Thymus (tissue), 11 donors: ENCODE measurements around the gene SPECC1L. TPM values are rescaled to one million over a fixed set of nuclear protein-coding genes. Genes with fewer than 3 reads are reported as not detected.

ENCODE experiments used
- DNase-seq, 9 donors: peaks; one replicate each; pipeline ENCODE4 v3.0.0-alpha.2; 2013; ENCODE audit warnings: low spot score in 9 of 9, low read depth in 6 of 9, missing footprints in 1 of 9
- H3K27ac ChIP-seq, 2 donors: one replicate each; pipeline ENCODE4 v1.5.1; 2013; ENCODE audit warnings: control low read depth in 1 of 2, low read depth in 1 of 2, low read length in 1 of 2, mild to moderate bottlenecking in 1 of 2, moderate library complexity in 1 of 2
- H3K27me3 ChIP-seq, 2 donors: one replicate each; pipeline ENCODE4 v1.5.1; 2013; ENCODE audit warnings: low read length in 1 of 2; ENCODE audit not compliant: control insufficient read depth in 2 of 2, insufficient read depth in 1 of 2
- H3K36me3 ChIP-seq, 2 donors: one replicate each; pipeline ENCODE4 v1.5.1; 2013; ENCODE audit warnings: low read length in 1 of 2, mild to moderate bottlenecking in 1 of 2, moderate library complexity in 1 of 2; ENCODE audit not compliant: control insufficient read depth in 2 of 2, insufficient read depth in 2 of 2
- H3K4me1 ChIP-seq, 2 donors: one replicate each; pipeline ENCODE4 v1.5.1; 2013; ENCODE audit warnings: low read length in 2 of 2; ENCODE audit not compliant: control insufficient read depth in 2 of 2, insufficient read depth in 2 of 2
- H3K4me3 ChIP-seq, 2 donors: one replicate each; pipeline ENCODE4 v1.5.1; 2013; ENCODE audit warnings: low read length in 2 of 2, control low read depth in 1 of 2, mild to moderate bottlenecking in 1 of 2
- H3K9me3 ChIP-seq, 2 donors: one replicate each; pipeline ENCODE4 v1.5.1; 2013; ENCODE audit warnings: low read length in 1 of 2, mild to moderate bottlenecking in 1 of 2; ENCODE audit not compliant: control insufficient read depth in 2 of 2, insufficient read depth in 1 of 2
- WGBS: extraction: QIAGEN DNeasy Blood & Tissue Kit; methylation state at CpG from one replicate; pipeline ENCODE4 v1.1.7; 2013; 5-methylcytosine and 5-hydroxymethylcytosine counted together
- polyA plus RNA-seq: library from polyadenylated mRNA; stranded (reverse); fragments of 200-250 nt; gene quantifications from one replicate; pipeline ENCODE4 v1.2.3, GENCODE V29; 2013
- total RNA-seq: library from RNA; stranded (reverse); fragments of 120-200 nt; gene quantifications from one replicate; pipeline ENCODE4 v1.2.4, GENCODE V29; 2013
- donor health status: healthy.

The SPECC1L gene
- total and polyA plus RNA-seq, 2 donors: 11.6 to 20.5 TPM

- Histone ChIP-seq H3K4me1 (peaks cover 13 to 36% of the 10 kb centered on the region in 2 donors), H3K36me3 (peaks cover 13 to 15% of the 10 kb centered on the region in 2 donors), H3K4me3 (no peak overlapping the region), H3K27me3 (peaks cover 2 to 9% of the 10 kb centered on the region in 2 donors), H3K27ac (no peak overlapping the region), H3K9me3 (no peaks in the 10 kb centered on the region)
- 92% methylated on average over 11 of the region's 11 CpGs for WGBS
- peak in 1 of 9 donors; percentile 24 for DNase-seq
Observed at GRCh38 chr22:24420977-24421343, 150.3 kb downstream of the SPECC1L start.

- H3K27me3 ChIP-seq: peaks cover 2 to 11% of the 10 kb centered on the region in 2 donors
- peak in 2 of 9 donors; percentile 61 to 80 for DNase-seq
- H3K27ac ChIP-seq: no peak overlapping the region
Observed at GRCh38 chr22:24421428-24421931, 150.8 kb downstream of the SPECC1L start.

GRCh38 chr22:24422102-24422665, 151.6 kb downstream of the SPECC1L start:
- Histone ChIP-seq H3K27me3 (peaks cover 2 to 11% of the 10 kb centered on the region in 2 donors), H3K27ac (no peak overlapping the region), H3K36me3 (peaks cover 7 to 12% of the 10 kb centered on the region in 2 donors), H3K9me3 (peaks cover 0 to 4% of the 10 kb centered on the region in 2 donors), H3K4me3 (no peak overlapping the region), H3K4me1 (peaks cover 24 to 48% of the 10 kb centered on the region in 2 donors)
- peak in 1 of 9 donors; percentile 5 for DNase-seq
- 94% methylated on average over 5 of the region's 5 CpGs for WGBS

More at GRCh38 chr22:24421428-24421931, 150.8 kb downstream of the SPECC1L start:
- Histone ChIP-seq H3K36me3 (peaks cover 10% of the 10 kb centered on the region in 2 donors), H3K4me3 (no peak overlapping the region), H3K4me1 (peaks cover 19 to 41% of the 10 kb centered on the region in 2 donors), H3K9me3 (no peaks in the 10 kb centered on the region)
- 57% methylated on average over 9 of the region's 9 CpGs for WGBS

GRCh38 chr22:24423519-24424000, 152.9 kb downstream of the SPECC1L start:
- 2% methylated on average over 56 of the region's 56 CpGs for WGBS
- H3K27ac ChIP-seq: no peak overlapping the region
- H3K4me1 ChIP-seq: peaks cover 24 to 61% of the 10 kb centered on the region in 2 donors
- peaks cover 0 to 4% of the 10 kb centered on the region in 2 donors for H3K9me3 ChIP-seq
- H3K36me3 ChIP-seq: peaks cover 0 to 5% of the 10 kb centered on the region in 2 donors
- peaks cover 2 to 11% of the 10 kb centered on the region in 2 donors for H3K27me3 ChIP-seq
- peak overlapping the region; percentile 75 to 87 for H3K4me3 ChIP-seq
- DNase-seq: peak in 2 of 9 donors; percentile 64 to 70

- peak in 1 of 9 donors; percentile 75 for DNase-seq
- Histone ChIP-seq H3K27me3 (peaks cover 2 to 11% of the 10 kb centered on the region in 2 donors), H3K4me3 (peak overlapping the region; percentile 75 to 87), H3K27ac (peak overlapping the region; percentile 53 to 75), H3K9me3 (peaks cover 0 to 4% of the 10 kb centered on the region in 2 donors), H3K4me1 (peaks cover 29 to 68% of the 10 kb centered on the region in 2 donors), H3K36me3 (peaks cover under 1 to 5% of the 10 kb centered on the region in 2 donors)
- WGBS: 19% methylated on average over 105 of the region's 105 CpGs
Observed at GRCh38 chr22:24424001-24424900, 153.6 kb downstream of the SPECC1L start.

GRCh38 chr22:24424901-24425775, 154.5 kb downstream of the SPECC1L start:
- Histone ChIP-seq H3K4me3 (peak overlapping the region; percentile 75 to 87), H3K36me3 (peaks cover 6 to 14% of the 10 kb centered on the region in 2 donors), H3K27me3 (peaks cover 2 to 11% of the 10 kb centered on the region in 2 donors), H3K9me3 (peaks cover 0 to 4% of the 10 kb centered on the region in 2 donors), H3K27ac (peak overlapping the region; percentile 31 to 75), H3K4me1 (peaks cover 38 to 77% of the 10 kb centered on the region in 2 donors)
- 95% methylated on average over 32 of the region's 32 CpGs for WGBS
- DNase-seq: peak in 1 of 9 donors; percentile 23

GRCh38 chr22:24426436-24426835, 155.8 kb downstream of the SPECC1L start:
- Histone ChIP-seq H3K4me1 (peaks cover 49 to 86% of the 10 kb centered on the region in 2 donors), H3K27me3 (peaks cover 2 to 11% of the 10 kb centered on the region in 2 donors), H3K4me3 (peak overlapping the region; percentile 75 to 87), H3K36me3 (peaks cover 6 to 15% of the 10 kb centered on the region in 2 donors), H3K27ac (peak overlapping the region; percentile 98 to 99), H3K9me3 (peaks cover 0 to 4% of the 10 kb centered on the region in 2 donors)
- WGBS: 59% methylated on average over 4 of the region's 4 CpGs
- peak in 1 of 9 donors; percentile 56 for DNase-seq

GRCh38 chr22:24426851-24427499, 156.3 kb downstream of the SPECC1L start:
- Histone ChIP-seq H3K9me3 (peaks cover 0 to 4% of the 10 kb centered on the region in 2 donors), H3K4me3 (peak overlapping the region; percentile 75 to 87), H3K27ac (peak overlapping the region; percentile 98 to 99), H3K36me3 (peaks cover 6 to 15% of the 10 kb centered on the region in 2 donors), H3K4me1 (peaks cover 53 to 87% of the 10 kb centered on the region in 2 donors), H3K27me3 (peaks cover 2 to 11% of the 10 kb centered on the region in 2 donors)
- peak in 1 of 9 donors; percentile 72 for DNase-seq
- WGBS: 50% methylated on average over 19 of the region's 19 CpGs
